ENCODE results near the gene CLDN1. TPM values are rescaled to one million over a fixed set of nuclear protein-coding genes. Genes with fewer than 3 reads are reported as not detected.

CLDN1 gene
- total and polyA plus RNA-seq, 2 of the 13 experiments (the other 11 are each of a cell fraction or from before 2014, with no cell fraction given): 42.7 to 51.6 TPM

- H4K20me1 ChIP-seq (ENCODE audit: insufficient read depth, low read length): no peaks in the 10 kb centered on the region
- intact Hi-C loops (cut with micrococcal nuclease; ENCODE audit: unreplicated experiment): no loop called here
- TF ChIP-seq, protein P1, sequence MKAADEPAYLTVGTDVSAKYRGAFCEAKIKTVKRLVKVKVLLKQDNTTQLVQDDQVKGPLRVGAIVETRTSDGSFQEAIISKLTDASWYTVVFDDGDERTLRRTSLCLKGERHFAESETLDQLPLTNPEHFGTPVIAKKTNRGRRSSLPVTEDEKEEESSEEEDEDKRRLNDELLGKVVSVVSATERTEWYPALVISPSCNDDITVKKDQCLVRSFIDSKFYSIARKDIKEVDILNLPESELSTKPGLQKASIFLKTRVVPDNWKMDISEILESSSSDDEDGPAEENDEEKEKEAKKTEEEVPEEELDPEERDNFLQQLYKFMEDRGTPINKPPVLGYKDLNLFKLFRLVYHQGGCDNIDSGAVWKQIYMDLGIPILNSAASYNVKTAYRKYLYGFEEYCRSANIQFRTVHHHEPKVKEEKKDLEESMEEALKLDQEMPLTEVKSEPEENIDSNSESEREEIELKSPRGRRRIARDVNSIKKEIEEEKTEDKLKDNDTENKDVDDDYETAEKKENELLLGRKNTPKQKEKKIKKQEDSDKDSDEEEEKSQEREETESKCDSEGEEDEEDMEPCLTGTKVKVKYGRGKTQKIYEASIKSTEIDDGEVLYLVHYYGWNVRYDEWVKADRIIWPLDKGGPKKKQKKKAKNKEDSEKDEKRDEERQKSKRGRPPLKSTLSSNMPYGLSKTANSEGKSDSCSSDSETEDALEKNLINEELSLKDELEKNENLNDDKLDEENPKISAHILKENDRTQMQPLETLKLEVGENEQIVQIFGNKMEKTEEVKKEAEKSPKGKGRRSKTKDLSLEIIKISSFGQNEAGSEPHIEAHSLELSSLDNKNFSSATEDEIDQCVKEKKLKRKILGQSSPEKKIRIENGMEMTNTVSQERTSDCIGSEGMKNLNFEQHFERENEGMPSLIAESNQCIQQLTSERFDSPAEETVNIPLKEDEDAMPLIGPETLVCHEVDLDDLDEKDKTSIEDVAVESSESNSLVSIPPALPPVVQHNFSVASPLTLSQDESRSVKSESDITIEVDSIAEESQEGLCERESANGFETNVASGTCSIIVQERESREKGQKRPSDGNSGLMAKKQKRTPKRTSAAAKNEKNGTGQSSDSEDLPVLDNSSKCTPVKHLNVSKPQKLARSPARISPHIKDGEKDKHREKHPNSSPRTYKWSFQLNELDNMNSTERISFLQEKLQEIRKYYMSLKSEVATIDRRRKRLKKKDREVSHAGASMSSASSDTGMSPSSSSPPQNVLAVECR (CRISPR knock-in tag; IDR thresholded peaks at IDR 0.05; ENCODE audit: borderline replicate concordance): no peak
- peak; percentile 96 to 99 for TF ChIP-seq MAFK (conservative IDR thresholded peaks at IDR 0.05 in 1 of 2, IDR thresholded peaks at IDR 0.05 in 1 of 2; ENCODE audit: low read length in 2 of 2)
- no peak for TF ChIP-seq HNF4A (CRISPR knock-in tag; IDR thresholded peaks at IDR 0.05)
- TF ChIP-seq MAFF (IDR thresholded peaks at IDR 0.05; ENCODE audit: low read depth, low read length): peak; percentile 98
- H3K4me1 ChIP-seq (ENCODE audit: insufficient read depth, low read length): 0 out of 2 replicates have a peak, but pooled peaks cover 8% of the 10 kb centered on the region
- H3K27ac ChIP-seq (ENCODE audit: extremely low read length, insufficient read depth, low read length): no peak overlapping the region
- 100% methylated on average over 1 of the region's 1 CpG for WGBS (ENCODE audit: low lambda C conversion rate)
- FAIRE-seq (no peak), ATAC-seq (no peak), DNase-seq (ENCODE audit: low spot score) (no peak)
- ChIA-PET CTCF (ENCODE audit: low intra/inter-chr PET ratio, low total read pairs) (no interaction called here), POLR2A (no interaction called here)
- no peak overlapping the region for H3K4me3 ChIP-seq (replicated peaks in 1 of 3; ENCODE audit: insufficient read depth in 1 of 3, low read depth in 2 of 3, low read length in 3 of 3)
- in situ Hi-C loops (cut with HindIII; ENCODE audit: extremely low pct_ligation_motif_present, low pct_unique_long_range_greater_than_20kb): no loop called here
- no peak overlapping the region for H3K4me2 ChIP-seq (ENCODE audit: low read depth, low read length)
- H3K9ac ChIP-seq (ENCODE audit: insufficient read depth, low read depth, low read length): no peak overlapping the region
- H3K36me3 ChIP-seq (replicated peaks in 1 of 2; ENCODE audit: control insufficient read depth in 1 of 2, insufficient read depth in 2 of 2, low read length in 2 of 2): no peaks in the 10 kb centered on the region
- no peak overlapping the region for H2AFZ ChIP-seq (ENCODE audit: low read length)
- H3K27me3 ChIP-seq (ENCODE audit: control insufficient read depth in 1 of 2, insufficient read depth in 2 of 2, low read length in 2 of 2): no peaks in the 10 kb centered on the region
- no TSS peak for BruUV-seq (replicated peaks)
- no peaks in the 10 kb centered on the region for H3K79me2 ChIP-seq (ENCODE audit: insufficient read depth, low read length)
- no peaks in the 10 kb centered on the region for H3K9me3 ChIP-seq (ENCODE audit: low read length)
These were observed 30.7 kb upstream of the CLDN1 start for GRCh38 chr3:190352861-190353457.
